GM10266 (cell line): ENCODE results near the gene FARS2.

Experiments used
- DNase-seq: peaks from one replicate; pipeline ENCODE4 v3.0.0; 2012; ENCODE audit errors: extremely low spot score
- CTCF ChIP-seq: IDR thresholded peaks from 2 replicates; pipeline ENCODE4 v1.5.1; 2012; ENCODE audit warnings: mild to moderate bottlenecking, low read depth; ENCODE audit not compliant: control insufficient read depth, insufficient read depth; ENCODE audit errors: missing control alignments

Gene FARS2

GRCh38 chr6:5732496-5732895 lies 471.2 kb downstream of the FARS2 start:
- no peak for TF ChIP-seq CTCF
- DNase-seq = no peak

DNA sequence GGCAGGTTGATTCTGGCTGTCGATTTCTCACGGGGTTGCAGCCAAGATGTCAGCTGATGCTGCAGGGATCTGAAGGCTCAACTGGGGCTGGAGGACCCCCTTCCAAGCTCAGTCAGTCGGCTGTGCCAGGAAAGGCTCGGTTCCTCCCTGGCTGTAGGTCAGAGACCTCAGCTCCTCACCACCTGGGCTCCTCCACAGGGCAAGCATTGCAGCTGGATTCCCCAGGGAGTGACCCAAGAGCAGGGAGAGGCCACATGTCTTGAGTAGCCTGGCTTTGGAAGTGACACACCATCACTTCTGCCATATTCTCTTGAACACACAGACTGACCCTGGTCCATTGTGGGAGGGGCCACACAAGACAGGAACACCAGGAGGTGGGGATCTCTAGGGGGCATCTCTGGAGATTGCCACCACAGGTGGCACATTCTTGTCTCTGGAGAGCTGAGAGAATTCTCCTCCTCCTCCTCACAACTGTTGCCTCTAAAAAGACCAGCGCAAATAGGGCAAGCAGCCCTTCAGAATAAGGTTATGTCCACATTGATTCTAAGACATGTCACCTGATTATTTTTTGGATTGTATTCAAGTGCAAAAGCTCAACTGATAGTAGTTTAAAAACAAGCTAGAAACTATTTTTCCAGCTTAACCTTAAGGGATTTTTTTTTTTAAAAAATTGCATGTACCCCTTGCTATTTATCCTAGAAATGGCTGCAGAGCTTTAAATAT lies 474.9 kb downstream of the FARS2 start:
- TF ChIP-seq CTCF = no peak
- DNase-seq = no peak

DNA sequence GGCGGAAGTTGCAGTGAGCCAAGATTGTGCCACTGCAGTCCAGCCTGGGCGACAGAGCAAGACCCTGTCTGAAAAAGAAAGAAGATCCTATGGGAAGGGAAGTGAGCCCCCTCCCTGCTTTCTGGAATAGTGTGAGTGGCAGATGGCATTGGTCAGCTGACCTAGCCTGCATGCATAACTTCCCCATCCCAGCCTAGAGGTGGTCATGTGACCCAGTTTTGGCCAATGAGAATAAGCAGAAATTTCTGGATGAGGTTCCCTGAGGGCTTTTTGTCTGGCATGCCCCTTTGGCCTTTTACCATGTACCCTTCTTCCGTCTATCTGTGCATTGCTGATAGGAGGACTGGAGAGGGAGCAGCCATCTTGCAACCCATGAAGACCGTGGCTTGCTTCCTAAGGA lies 476.1 kb downstream of the FARS2 start:
- no peak for TF ChIP-seq CTCF
- DNase-seq = no peak

DNA sequence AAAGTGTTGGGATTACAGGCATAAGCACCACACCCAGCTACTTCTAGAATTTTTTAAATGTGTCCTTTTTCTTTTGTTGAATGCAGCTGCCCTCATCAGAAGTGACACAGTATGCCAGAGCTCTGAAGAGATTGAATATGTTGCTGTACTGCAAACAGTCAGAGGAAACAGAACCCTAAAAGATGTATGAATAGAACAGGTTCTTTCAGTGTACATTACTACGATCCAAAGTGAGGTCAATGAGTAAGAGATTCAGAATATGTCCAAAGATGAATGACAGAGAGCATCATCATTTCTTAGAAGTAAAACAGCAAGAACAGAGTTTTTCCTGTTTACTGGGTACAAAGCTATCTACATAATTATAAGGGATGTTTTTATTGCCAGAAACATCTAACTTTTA lies 476.9 kb downstream of the FARS2 start:
- DNase-seq = no peak
- no peak for TF ChIP-seq CTCF

GRCh38 chr6:5744497-5744896 lies 483.2 kb downstream of the FARS2 start:
- no peak for TF ChIP-seq CTCF
- no peak for DNase-seq

- TF ChIP-seq CTCF = no peak
- no peak for DNase-seq
These were observed 483.8 kb downstream of the FARS2 start for GRCh38 chr6:5745081-5745480.

GRCh38 chr6:5746053-5746758 lies 484.9 kb downstream of the FARS2 start:
- no peak for DNase-seq
- no peak for TF ChIP-seq CTCF
